ENCODE measurements around the gene KRT20. TPM values are rescaled to one million over a fixed set of nuclear protein-coding genes. Genes with fewer than 3 reads are reported as not detected.

The KRT20 gene
- total RNA-seq, 2 donors from 2014 or later, result 1.8 TPM; not detected in 1

GRCh38 chr17:40883626-40884334, 1.3 kb downstream of the KRT20 start:
- H3K27me3 ChIP-seq (replicated peaks; ENCODE audit: insufficient read depth), result no peaks in the 10 kb centered on the region
- no peak for ATAC-seq (ENCODE audit: insufficient number of reproducible peaks, low FRiP score, low read depth)
- no peak for TF ChIP-seq CTCF (IDR thresholded peaks at IDR 0.05)
- no peaks in the 10 kb centered on the region for H3K36me3 ChIP-seq
- no peak overlapping the region for H3K4me3 ChIP-seq
- no peak for DNase-seq (ENCODE audit: low spot score)
- no peaks in the 10 kb centered on the region for H3K9me3 ChIP-seq
- H3K27ac ChIP-seq, result no peak overlapping the region
- H3K4me1 ChIP-seq (ENCODE audit: control insufficient read depth in 1 of 2, low read depth in 2 of 2), result no peaks in the 10 kb centered on the region

DNA sequence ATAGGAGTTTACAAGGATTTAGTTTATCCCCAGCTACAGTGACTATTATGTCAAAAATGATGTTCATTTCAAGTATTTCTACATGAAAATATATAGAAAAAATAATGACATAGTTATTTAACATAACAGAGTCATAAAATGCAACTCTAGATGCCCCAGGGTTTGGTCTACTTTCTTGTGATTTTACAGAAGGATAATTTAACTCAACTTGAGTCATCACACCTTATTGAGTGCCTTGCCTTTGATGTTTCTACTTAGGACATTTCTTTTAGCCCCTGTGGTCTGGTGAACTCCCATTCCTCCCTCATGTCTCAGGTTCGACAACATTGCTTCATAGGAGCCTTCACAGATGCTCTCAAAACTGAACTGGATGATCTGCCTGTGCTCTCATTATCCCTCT, 2.0 kb downstream of the KRT20 start:
- no peak for DNase-seq (ENCODE audit: low spot score)
- H3K9me3 ChIP-seq, result no peaks in the 10 kb centered on the region
- no peak overlapping the region for H3K4me3 ChIP-seq
- H3K4me1 ChIP-seq (ENCODE audit: control insufficient read depth in 1 of 2, low read depth in 2 of 2), result no peaks in the 10 kb centered on the region
- TF ChIP-seq CTCF (IDR thresholded peaks at IDR 0.05), result no peak
- no peaks in the 10 kb centered on the region for H3K36me3 ChIP-seq
- ATAC-seq (ENCODE audit: insufficient number of reproducible peaks, low FRiP score, low read depth), result no peak
- no peaks in the 10 kb centered on the region for H3K27me3 ChIP-seq (replicated peaks; ENCODE audit: insufficient read depth)
- H3K27ac ChIP-seq, result no peak overlapping the region

DNA sequence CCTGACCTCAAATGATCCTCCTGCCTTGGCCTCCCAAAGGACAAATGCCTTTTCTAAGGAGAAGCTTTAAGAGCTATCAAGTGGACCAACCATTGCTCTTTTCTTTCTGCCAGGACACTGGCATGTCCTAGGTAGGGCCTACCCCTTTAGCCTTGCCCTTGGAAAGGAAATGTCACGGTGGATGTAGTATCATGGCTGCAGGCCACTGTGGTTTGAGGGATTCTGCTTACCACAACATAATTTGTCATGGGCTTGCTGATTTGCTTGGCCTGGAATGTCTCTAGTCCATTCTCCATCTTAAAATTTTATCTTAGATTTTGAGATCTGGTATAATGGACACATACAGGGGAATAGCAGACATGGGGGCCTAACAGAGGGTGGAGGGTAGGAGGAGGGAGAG, 6.0 kb downstream of the KRT20 start:
- H3K4me3 ChIP-seq, result no peak overlapping the region
- H3K9me3 ChIP-seq, result no peaks in the 10 kb centered on the region
- no peak overlapping the region for H3K27ac ChIP-seq
- no peak for TF ChIP-seq CTCF (IDR thresholded peaks at IDR 0.05)
- no peaks in the 10 kb centered on the region for H3K36me3 ChIP-seq
- H3K4me1 ChIP-seq (ENCODE audit: control insufficient read depth in 1 of 2, low read depth in 2 of 2), result no peaks in the 10 kb centered on the region
- ATAC-seq (ENCODE audit: insufficient number of reproducible peaks, low FRiP score, low read depth), result no peak
- no peaks in the 10 kb centered on the region for H3K27me3 ChIP-seq (replicated peaks; ENCODE audit: insufficient read depth)
- DNase-seq (ENCODE audit: low spot score), result no peak

DNA sequence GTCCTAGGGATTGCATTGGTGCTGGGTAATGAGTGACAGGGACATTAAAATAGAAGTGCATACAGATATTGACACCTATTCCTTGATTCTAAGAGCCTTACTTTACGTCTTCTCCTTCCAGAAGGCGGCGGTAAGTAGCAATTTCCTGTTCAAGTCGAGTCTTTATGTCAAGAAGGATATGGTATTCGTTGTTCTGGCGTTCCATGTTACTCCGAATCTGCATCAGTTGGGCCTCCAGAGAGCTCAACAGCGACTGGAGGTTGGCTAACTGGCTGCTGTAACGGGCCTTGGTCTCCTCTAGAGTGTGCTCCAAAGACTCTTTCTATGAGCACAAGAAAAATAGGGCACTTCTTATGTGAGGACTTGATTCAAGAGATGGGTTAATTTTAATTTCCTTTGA, 7.0 kb downstream of the KRT20 start:
- Histone ChIP-seq H3K27me3 (replicated peaks; ENCODE audit: insufficient read depth) (no peaks in the 10 kb centered on the region), H3K9me3 (no peaks in the 10 kb centered on the region), H3K36me3 (no peaks in the 10 kb centered on the region), H3K4me1 (ENCODE audit: control insufficient read depth in 1 of 2, low read depth in 2 of 2) (no peaks in the 10 kb centered on the region), H3K27ac (no peak overlapping the region), H3K4me3 (no peak overlapping the region)
- DNase-seq (ENCODE audit: low spot score), result no peak
- no peak for ATAC-seq (ENCODE audit: insufficient number of reproducible peaks, low FRiP score, low read depth)
- no peak for TF ChIP-seq CTCF (IDR thresholded peaks at IDR 0.05)

GRCh38 chr17:40873801-40874200, 11.2 kb downstream of the KRT20 start:
- no peaks in the 10 kb centered on the region for H3K9me3 ChIP-seq
- H3K4me3 ChIP-seq, result no peak overlapping the region
- no peaks in the 10 kb centered on the region for H3K36me3 ChIP-seq
- H3K27ac ChIP-seq, result no peak overlapping the region
- DNase-seq (ENCODE audit: low spot score) (no peak), ATAC-seq (ENCODE audit: insufficient number of reproducible peaks, low FRiP score, low read depth) (no peak)
- no peak for TF ChIP-seq CTCF (IDR thresholded peaks at IDR 0.05)
- no peaks in the 10 kb centered on the region for H3K4me1 ChIP-seq (ENCODE audit: control insufficient read depth in 1 of 2, low read depth in 2 of 2)
- no peaks in the 10 kb centered on the region for H3K27me3 ChIP-seq (replicated peaks; ENCODE audit: insufficient read depth)

Measured in thoracic aorta (tissue), 2 donors.